Stimulated activated CD8-positive, alpha-beta memory T cell treated with anti-CD3 and anti-CD28 coated beads, Interleukin-12 subunit alpha, Interleukin-12 subunit beta, amount 100 ng/mL, for 1 hour (primary cell): ENCODE measurements around the gene SLC29A1.
"Not testable (repeated sequence)": the region's sequence is repeated elsewhere in the genome, so short reads cannot be mapped to it uniquely, and the experiment has no call there.

Experiments
- DNase-seq: peaks from one replicate; pipeline ENCODE4 v3.0.0-alpha.2; 2020; ENCODE audit warnings: low read depth

The SLC29A1 gene

DNA sequence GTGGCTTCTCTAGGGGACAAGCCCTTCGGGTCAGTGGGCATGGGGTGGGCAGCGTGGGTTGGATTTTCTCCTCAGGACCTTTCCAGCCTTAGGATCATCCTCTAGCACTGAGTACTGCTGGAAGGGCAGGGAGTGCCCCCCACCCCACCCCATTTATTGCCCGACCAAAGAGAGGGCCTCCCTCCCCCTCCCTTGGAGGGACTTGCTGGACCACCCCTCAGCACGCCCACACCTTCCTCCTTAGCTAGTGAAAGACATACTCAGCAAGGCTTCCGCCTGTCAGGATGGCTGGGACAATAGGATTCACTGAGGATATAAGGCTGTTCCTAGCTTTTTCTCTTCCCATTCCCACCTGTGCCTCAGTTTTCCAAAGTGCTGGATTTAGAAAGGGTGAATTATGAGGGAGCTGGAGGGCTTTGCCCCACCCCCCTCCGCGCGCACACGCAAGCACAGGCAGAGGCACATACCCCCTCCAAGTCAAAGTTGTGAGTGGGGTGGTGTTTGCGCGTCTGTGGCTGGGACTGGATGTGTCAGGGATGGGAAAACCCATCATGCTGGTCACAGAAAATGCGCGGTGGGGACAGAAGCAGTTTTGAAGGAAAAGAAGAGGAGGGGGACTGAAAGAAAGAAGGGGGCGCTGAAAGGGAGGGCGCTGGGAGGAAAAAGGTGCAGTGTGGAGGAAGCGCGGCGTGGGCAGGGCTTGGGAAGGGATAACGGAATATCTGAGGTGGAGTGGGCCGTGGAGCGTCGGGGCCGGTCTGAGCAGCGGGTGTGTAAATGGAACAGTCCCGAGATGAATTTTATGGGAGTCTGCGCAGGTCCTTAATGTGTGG, 693 bp upstream of the SLC29A1 start:
- no peak for DNase-seq

DNA sequence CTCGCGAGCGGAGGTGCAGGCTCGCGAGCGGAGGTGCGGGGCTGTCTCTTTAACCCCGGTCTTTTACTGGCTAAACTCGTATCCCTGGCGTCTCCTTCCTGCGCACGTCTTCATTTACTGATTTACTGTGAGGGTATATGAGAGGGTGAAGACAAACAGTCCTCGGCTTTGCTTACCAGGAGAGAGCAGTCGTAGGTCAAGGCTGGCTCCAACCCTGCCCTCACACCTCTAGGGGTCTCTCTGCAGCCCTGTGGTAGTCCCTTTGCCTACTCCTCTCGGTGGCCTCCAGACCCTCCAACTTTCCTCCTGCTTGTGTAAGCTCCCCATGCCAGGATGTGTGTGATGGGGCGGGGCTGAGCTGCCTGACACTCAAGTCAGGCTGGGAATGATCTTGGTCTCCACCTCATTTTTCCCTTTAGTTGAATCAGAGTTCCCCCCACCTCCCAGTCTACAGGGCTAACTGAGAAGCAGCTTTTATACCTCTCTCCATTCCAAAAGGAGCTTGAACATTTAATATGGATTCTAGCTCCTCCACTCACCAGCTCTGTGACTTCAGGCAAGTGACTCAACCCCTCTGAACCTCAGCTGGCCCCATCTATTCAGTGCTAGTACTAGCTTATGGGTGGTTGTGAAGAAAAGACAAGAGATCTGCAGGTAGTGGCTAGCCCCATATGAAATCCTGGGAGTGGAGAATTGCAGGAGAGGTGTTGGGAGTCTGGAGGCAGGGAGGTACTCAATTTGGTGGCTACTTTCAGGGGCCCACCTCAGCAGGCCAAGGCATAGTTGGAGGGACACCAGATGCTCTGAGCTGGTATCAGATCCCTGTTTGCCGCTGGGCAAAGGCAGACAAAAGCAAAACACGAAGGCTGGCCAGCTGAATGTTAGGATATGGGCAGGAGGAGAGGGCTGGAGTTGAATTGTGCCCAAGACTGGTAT, 902 bp downstream of the SLC29A1 start:
- DNase-seq: no peak

DNA sequence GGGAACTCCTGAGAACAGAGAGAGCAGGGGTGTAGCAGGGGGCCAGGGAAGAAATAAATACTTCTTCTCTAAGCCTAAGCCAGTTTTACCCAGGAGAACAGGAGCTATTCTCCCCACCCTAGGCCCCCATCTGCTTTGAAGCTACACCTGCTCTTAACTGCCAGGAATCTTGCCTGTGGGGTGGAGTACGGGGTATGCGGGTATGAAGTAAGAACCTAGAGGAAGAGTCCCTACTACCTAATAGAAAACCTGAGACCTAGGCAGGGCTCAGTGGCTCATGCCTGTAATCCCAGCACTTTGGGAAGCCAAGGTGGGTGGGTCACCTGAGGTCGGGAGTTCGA, 1.5 kb downstream of the SLC29A1 start:
- no peak for DNase-seq

DNA sequence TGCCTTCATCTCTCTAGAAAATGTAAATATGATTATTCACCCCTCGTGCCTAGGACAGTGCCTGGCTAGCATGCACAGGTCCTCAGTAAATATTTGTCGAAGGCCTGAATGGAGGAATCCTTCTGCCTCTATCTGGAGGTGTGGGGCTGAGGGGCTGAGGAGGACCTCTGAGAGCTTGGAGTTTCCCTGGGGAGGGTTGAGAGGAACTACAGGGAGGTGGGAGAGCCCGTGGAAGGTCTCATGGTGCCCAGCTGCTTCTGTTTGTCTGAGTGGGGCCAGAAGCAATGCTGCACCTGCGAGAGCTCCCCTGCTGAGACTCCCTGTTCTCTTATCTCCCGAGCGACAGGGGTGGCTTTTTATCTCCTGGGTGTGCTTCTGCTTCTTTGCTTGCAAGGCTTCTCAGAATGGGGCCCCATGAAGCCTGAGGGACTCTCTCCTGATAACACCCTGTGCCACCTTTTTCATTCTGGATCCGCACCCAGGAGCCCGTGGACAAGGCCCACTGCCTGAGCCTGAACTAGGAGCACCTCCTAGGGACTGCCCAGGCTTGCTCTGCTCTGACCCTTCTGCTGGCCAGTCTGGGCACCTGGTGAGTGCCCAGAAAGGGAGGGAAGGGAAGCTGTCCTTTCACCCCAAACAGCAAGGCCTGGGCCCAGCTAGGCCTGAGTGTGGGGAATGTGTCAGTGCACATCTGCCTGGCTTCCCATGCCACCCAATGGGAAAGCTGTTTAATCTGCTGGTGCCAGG, 2.4 kb downstream of the SLC29A1 start:
- no peak for DNase-seq

DNA sequence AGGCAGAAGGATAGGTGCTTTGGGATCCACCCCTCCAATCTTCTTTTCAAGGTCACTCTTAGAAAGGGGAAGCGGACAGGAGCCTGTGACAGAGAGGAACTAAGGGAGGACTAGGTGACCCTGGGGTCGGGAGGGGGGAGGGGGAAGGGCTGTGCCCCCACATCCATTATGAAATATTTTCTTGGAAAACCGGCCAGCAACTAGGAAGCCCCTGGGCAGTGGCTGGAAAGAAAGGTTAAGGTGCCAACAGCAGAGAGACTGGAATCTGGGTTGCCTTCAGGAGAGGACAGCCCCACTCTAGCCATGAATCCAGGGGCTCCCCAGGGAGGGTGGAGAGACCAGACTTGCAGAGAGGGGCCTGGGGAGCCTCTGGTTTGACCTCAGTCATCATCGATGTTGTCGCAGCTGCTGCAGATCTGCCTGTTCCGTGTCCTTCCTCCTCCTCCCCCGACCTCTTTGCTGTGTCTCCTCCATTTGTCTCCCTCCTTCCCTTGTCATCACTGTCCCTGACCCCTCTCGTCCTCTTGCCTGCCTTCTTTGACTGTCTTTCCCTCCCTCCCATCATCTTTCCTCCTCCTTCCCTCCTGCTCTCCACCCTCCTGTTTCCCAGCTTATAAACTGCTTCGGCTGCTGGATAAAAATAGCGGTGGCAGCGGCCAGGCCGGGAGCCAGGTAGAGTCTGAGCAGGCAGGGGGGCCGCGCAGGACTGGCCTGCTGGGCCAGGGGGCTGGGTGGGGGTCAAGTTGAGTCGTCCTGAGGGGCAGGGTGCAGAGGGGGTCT, 3.2 kb downstream of the SLC29A1 start:
- DNase-seq: no peak

DNA sequence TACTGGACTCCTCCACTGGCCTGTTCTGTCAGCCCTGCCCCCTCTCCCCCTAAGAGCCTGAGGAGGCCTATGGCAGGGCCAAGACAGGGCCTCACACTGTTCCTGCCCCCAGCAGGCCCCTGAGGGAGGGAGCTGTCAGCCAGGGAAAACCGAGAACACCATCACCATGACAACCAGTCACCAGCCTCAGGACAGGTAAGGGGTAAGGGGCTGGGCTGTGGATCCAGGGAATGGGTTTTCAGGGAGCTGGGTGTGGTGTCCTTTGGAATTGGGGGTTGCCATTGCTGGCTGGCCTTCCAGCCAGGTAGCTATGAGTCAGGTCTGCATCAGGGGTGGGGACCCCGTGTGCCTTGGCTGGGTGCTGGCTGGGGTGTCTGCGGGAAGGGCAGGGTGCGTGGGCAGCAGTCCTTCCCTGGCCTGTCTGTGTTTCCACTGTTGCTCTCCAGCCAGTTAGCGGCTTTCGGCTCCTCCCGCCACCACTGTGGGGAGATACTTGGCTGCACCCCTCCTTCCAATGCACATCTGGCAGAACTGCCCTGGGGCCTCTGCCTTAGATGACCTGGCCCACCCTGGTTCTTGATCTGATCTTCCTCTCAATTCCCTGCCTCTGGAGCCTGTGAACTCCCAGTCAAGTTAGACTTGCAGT, 3.9 kb downstream of the SLC29A1 start:
- no peak for DNase-seq

DNA sequence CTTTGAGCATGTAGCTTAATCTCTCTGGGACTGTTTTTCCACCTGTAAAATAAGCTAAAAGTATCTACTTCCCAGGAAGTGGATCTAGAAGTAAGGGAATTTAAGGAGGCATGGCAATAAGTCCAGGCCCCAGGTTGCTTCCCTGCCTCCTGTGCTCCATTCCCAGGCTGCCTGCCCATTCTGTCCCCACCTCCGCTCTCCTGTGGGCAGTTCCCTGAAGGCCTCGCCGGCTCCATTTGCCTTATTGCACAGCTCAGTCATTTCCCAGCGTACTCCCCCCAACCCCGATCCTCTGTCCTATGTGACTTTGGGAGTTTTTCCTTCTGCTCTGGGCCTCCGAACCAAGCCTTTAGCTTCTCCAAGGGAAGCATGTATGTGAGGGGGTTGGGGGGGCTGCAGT, 4.6 kb downstream of the SLC29A1 start:
- no peak for DNase-seq

DNA sequence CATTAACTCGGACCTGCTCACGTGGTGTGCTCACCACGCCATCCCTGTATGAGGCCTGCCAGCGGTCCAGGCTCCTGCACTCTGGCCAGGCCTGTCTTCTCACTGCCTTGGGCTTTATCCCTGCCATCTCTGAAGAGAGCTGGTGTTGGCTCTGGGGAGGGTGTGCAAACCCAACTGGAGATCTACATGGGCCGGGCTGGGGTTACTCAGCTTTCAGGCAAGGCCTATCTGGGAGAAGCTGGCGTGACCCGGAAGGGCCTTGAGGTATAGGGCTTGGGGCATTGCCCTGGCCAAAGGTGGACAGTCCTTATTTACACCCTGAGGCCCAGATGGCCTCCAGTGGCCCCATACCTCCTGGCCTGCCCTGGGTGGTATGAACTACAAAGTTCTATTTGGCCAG, 5.0 kb downstream of the SLC29A1 start:
- DNase-seq: no peak

DNA sequence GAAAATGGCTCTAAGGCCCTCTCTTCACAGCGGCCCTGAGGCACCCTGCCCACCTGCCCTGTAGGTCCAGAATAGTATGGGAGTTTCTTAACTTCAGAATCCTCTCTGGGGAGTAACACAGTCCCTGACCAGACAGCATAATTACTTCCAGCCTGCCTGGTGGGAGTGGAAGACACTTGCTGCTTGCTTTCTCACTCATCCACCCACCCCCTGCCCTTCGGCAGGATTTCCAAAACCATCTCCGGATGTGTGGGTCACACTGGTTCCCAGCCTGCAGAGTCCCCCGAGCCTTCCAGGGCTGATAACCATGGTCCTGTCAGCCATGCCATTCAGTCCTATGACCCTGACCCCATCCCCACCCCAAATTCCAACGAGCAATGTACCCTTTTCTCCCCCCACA, 5.4 kb downstream of the SLC29A1 start:
- DNase-seq: no peak

DNA sequence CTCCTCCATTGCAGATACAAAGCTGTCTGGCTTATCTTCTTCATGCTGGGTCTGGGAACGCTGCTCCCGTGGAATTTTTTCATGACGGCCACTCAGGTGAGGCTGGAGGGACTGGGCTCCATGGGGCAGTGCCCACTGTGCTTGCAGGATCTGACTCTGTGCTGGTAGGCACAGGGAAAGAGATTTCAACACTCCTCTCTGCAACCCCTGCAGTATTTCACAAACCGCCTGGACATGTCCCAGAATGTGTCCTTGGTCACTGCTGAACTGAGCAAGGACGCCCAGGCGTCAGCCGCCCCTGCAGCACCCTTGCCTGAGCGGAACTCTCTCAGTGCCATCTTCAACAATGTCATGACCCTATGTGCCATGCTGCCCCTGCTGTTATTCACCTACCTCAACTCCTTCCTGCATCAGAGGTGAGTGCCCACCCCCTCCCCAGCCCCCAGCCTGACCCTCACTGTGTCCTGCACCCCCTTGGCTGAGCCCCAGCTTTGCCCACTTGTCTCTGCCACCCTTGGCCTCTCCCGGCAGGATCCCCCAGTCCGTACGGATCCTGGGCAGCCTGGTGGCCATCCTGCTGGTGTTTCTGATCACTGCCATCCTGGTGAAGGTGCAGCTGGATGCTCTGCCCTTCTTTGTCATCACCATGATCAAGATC, 6.1 kb downstream of the SLC29A1 start:
- no peak for DNase-seq

DNA sequence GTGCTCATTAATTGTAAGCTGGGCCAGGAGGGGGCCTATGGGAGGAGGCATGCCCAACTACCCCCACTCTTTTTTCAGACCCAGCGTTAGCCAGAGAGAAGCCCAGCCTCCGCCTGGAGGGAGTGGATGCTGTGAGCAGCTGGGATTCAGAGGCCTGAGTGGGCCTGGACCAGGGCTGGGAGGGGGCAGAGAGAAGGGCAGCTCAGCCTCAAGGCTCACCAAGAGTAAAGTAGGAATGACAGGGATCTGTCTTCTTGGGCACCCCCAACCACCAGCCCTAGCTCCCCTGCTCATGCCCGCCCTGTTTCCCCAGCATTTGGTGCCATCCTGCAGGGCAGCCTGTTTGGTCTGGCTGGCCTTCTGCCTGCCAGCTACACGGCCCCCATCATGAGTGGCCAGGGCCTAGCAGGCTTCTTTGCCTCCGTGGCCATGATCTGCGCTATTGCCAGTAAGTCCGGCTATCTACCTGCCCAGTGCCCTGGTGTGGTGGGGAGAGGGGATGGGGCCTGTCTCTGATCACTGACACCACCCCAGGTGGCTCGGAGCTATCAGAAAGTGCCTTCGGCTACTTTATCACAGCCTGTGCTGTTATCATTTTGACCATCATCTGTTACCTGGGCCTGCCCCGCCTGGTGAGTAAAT, 6.8 kb downstream of the SLC29A1 start:
- DNase-seq: no peak

DNA sequence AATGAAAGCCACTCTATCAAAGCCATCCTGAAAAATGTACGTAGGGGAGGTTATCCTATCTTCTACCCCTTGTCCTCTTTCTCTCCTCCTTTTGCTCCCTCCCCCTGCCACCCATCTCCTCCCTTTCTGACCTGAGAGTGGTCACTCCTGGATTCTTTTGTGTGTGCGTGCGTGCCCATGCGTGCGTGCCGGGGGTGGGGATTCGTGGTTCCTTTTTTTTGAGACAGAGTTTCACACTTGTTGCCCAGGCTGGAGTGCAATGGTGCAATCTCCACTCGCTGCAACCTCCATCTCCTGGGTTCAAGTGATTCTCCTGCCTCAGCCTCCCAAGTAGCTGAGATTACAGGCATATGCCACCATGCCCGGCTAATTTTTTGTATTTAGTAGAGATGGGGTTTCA, 8.0 kb downstream of the SLC29A1 start:
- DNase-seq: not testable (repeated sequence)

DNA sequence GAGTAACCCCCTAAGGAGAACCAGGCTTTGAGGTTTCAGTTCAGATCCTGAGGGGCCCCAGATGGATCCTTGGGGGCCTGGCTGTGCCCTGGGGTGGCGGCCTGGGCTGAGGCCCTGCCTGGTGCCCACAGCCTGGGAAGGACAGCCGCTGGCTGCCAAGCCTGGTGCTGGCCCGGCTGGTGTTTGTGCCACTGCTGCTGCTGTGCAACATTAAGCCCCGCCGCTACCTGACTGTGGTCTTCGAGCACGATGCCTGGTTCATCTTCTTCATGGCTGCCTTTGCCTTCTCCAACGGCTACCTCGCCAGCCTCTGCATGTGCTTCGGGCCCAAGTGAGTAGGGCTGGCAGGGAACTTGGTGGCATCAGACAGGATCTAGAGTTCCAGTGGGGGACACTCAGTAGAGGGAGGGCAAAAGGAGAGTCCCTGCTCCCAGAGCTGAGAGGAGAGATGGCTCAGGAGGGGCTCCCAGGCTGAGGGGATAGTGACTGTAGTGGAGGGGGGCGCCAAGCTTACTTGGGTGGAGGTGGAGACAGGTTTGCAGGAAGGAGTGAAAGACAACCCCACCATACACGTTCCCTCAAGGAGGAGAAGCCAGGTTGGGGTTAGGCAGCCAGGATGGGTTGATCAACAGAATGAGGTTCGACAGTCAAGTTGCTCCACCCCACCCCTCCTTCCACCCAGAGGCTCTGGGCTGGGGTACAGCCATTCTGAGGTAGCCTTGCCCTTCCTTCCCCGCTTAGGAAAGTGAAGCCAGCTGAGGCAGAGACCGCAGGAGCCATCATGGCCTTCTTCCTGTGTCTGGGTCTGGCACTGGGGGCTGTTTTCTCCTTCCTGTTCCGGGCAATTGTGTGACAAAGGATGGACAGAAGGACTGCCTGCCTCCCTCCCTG, 9.5 kb downstream of the SLC29A1 start:
- no peak for DNase-seq

DNA sequence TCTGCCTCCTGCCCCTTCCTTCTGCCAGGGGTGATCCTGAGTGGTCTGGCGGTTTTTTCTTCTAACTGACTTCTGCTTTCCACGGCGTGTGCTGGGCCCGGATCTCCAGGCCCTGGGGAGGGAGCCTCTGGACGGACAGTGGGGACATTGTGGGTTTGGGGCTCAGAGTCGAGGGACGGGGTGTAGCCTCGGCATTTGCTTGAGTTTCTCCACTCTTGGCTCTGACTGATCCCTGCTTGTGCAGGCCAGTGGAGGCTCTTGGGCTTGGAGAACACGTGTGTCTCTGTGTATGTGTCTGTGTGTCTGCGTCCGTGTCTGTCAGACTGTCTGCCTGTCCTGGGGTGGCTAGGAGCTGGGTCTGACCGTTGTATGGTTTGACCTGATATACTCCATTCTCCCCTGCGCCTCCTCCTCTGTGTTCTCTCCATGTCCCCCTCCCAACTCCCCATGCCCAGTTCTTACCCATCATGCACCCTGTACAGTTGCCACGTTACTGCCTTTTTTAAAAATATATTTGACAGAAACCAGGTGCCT, 10.2 kb downstream of the SLC29A1 start:
- no peak for DNase-seq

DNA sequence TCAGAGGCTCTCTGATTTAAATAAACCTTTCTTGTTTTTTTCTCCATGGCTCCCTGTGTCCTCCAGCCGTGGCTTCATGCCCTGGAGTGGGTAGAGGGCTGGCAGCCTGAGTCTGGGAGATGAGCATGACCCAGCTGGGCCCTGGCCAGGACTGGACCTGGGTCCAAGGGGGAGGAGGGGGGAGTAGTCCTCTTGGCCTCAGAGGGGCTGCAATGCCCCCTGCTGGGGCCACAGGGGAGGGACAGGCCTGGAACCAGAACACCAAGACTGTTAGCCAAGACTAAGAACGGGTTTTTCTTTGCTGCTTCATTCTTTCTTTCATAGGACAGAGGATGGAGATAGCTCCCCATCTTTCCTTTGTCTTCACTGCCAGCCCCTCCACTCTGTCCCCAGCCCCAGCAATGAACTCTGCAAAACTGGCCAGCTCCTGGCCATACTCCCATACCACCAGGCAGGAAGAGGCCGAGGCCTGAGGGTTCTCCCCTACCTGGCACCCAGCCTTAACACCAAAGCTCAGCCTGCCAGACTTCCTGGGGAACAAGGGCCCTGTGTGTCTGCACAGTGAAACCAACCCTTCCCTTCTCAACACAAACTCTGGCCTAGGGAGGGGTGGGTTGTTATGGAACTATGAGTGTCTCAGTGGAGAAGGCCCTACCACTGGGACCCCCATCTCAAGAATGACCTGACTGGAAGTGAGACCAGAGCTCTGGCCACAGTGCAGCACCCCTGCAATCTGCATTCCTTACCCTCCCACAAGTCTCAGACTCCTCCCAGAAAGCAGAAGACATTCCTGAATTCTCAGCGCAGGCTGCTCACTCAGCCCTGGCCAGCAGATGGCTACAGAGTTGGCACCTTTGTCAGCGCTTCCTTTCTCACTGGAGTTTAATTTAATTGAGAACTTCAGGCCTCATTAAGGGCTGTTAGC, 11.0 kb downstream of the SLC29A1 start:
- DNase-seq: no peak

DNA sequence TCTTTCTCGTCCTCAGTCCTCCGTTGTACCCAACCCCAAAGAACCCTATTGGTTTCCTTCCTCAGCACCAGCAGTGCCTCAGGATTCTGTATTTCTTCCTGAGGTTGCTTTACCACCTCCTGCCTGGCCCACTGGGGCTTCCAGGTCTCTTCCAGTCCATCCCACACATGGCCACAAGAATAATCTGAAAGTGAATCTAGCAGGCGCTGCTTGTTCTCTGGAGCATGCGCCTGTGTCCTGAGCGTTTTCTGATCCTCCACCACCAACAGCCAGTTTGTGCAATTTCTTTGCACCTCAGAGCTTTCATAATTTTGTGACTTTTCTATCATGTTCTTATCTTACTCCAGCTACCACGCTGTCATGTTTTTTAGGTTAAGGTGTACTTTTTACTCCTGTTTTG, 11.9 kb downstream of the SLC29A1 start:
- no peak for DNase-seq

DNA sequence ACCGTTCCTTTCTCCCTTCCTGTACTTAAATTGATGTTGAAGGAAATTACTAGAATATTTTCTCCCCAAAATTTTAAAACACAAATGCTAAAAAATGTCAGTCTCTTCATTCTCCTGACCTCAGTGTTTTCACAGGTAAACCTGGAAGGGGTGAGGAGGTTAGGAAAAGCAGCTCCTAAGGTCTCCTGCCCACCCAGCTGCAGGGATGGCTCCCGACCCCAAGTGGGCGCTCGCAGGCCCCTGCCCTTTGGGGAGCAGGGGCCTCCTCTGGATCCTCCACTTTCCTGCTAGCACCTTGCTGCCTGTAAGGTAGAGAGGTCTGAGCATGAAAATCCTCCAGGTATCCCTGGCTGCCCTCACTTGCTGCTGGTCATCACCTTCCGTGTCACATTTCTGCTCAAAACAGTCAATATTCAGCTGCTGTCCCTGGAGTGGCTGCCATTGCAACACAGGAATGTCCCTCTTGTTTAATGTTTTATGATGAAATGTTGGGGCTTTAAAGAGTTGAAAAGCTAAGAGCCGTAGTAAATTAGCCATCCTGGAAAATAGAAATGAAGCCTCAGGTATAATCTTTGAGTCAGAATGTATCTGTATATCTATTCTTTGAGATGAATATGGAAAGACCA, 12.6 kb downstream of the SLC29A1 start:
- no peak for DNase-seq
